ENCODE measurements around the gene FGG. TPM values are rescaled to one million over a fixed set of nuclear protein-coding genes. Genes with fewer than 3 reads are reported as not detected.

The FGG gene
- total and polyA plus RNA-seq, 2 of the 8 experiments (the other 6 are each of a cell fraction or from before 2014, with no cell fraction given) = not detected

GRCh38 chr4:154559141-154559493, 53.3 kb downstream of the FGG start:
- Histone ChIP-seq H2BK12ac (ENCODE audit: low read depth, low read length) (no peak overlapping the region), H3K18ac (ENCODE audit: extremely low read depth, low read length) (no peak overlapping the region), H3K9me3 (ENCODE audit: insufficient read depth in 2 of 2, low read depth in 1 of 2, low read length in 1 of 2) (no peaks in the 10 kb centered on the region), H3K23ac (ENCODE audit: insufficient read length) (no peak overlapping the region), H3K27me3 (replicated peaks in 1 of 4; ENCODE audit: control insufficient read depth in 3 of 4, extremely low read depth in 1 of 4, insufficient read depth in 3 of 4, low read length in 3 of 4) (no peaks in the 10 kb centered on the region), H4K20me1 (replicated peaks in 1 of 2; ENCODE audit: control insufficient read depth in 1 of 2, insufficient read depth in 2 of 2, low read length in 2 of 2) (no peaks in the 10 kb centered on the region), H4K91ac (replicated peaks; ENCODE audit: insufficient read length, low read length) (no peak overlapping the region), H3K56ac (replicated peaks; ENCODE audit: insufficient read length, low read depth, low read length) (no peak overlapping the region), H3K9ac (replicated peaks in 1 of 4; ENCODE audit: extremely low read depth in 1 of 4, low read depth in 3 of 4, low read length in 3 of 4) (no peak overlapping the region), H3K4me1 (replicated peaks in 1 of 4; ENCODE audit: control insufficient read depth in 3 of 4, insufficient read depth in 4 of 4, low read length in 3 of 4) (no peaks in the 10 kb centered on the region), H3K14ac (ENCODE audit: insufficient read length) (no peak overlapping the region), H3K79me2 (ENCODE audit: control insufficient read depth in 1 of 2, insufficient read depth in 2 of 2, low read length in 2 of 2) (no peaks in the 10 kb centered on the region), H3K27ac (ENCODE audit: low read depth, low read length) (no peak overlapping the region), H4K8ac (ENCODE audit: extremely low read depth, insufficient read depth, low read length) (no peak overlapping the region), H2BK120ac (replicated peaks; ENCODE audit: low read depth, low read length) (no peak overlapping the region), H3K79me1 (ENCODE audit: low read depth, low read length) (no peaks in the 10 kb centered on the region), H3K4me2 (ENCODE audit: insufficient read depth in 1 of 2, low read depth in 2 of 2, low read length in 2 of 2) (no peak overlapping the region), H2AFZ (ENCODE audit: low read length) (peak overlapping the region; percentile 20; the same call in 1 of the 2 replicates), H2BK5ac (ENCODE audit: low read depth, low read length) (no peak overlapping the region), H2BK20ac (ENCODE audit: low read length) (no peak overlapping the region), H2BK15ac (ENCODE audit: low read length) (no peak overlapping the region), H3K36me3 (ENCODE audit: control insufficient read depth in 2 of 4, insufficient read depth in 4 of 4, low read length in 3 of 4) (no peaks in the 10 kb centered on the region), H3K23me2 (ENCODE audit: low read depth, low read length) (no peaks in the 10 kb centered on the region), H2AK5ac (ENCODE audit: low read depth, low read length) (no peak overlapping the region), H3K4me3 (ENCODE audit: extremely low read depth in 1 of 4, insufficient read depth in 2 of 4, low read depth in 3 of 4, low read length in 4 of 4) (no peak overlapping the region), H4K5ac (ENCODE audit: insufficient read length, low read depth, low read length) (no peak overlapping the region), H3K4ac (replicated peaks; ENCODE audit: insufficient read length, low read depth, low read length) (no peak overlapping the region)
- POLR2A ChIA-PET (ENCODE audit: partially characterized antibody) = interaction anchor here (0.8 to 1.0 kb wide), 5 partner anchors 10 to 185 kb away, joined by 3 to 4 read pairs (median 3); partner anchors contain the start of gene LRAT
- CTCF ChIA-PET (ENCODE audit: partially characterized antibody) = interaction anchor here (0.6 to 6.1 kb wide), 54 partner anchors 10 to 434 kb away, joined by 3 to 283 read pairs (median 4); partner anchors contain the start of genes FGG and PLRG1
- TF ChIP-seq KDM5A (IDR thresholded peaks at IDR 0.05; ENCODE audit: low read length) (no peak), SUZ12 (IDR thresholded peaks at IDR 0.05; ENCODE audit: low read length) (no peak), CHD1 (IDR thresholded peaks at IDR 0.05; ENCODE audit: low read depth, low read length) (no peak), NRF1 (IDR thresholded peaks at IDR 0.05; ENCODE audit: low read depth, low read length) (no peak), SIX5 (IDR thresholded peaks at IDR 0.05; ENCODE audit: low read depth, low read length) (no peak), NANOG (IDR thresholded peaks at IDR 0.05; ENCODE audit: insufficient read depth, low read depth, low read length, poor library complexity, severe bottlenecking) (no peak), HDAC2 (IDR thresholded peaks at IDR 0.05; ENCODE audit: borderline replicate concordance in 1 of 2, low read depth in 2 of 2, low read length in 2 of 2) (no peak)
- WGBS, 2 experiments (ENCODE audit: extremely low coverage in 1 of 2, insufficient coverage in 1 of 2, insufficient read length in 1 of 2, insufficient replicate concordance in 2 of 2, low coverage in 1 of 2, low lambda C conversion rate in 2 of 2, missing lambda C conversion rate in 1 of 2) = 93% methylated on average over 1 of the region's 1 CpG; no CpG with 5 or more reads in 1 of the 2 experiments
- no peak for DNase-seq (ENCODE audit: low read depth in 1 of 2, low spot score in 2 of 2)
- FAIRE-seq = no peak

All from H1 (cell line).